GM23338 (cell line): Measurements from ENCODE around the gene FGD4. TPM values are rescaled to one million over a fixed set of nuclear protein-coding genes. Genes with fewer than 3 reads are reported as not detected.
A peak's percentile ranks its signal among the peaks of the same experiment; 100 is the strongest.

ENCODE experiments used
- ATAC-seq: fragments of 200-7000 bp; cut with Tn5 transposase; 3 replicates; pipeline ENCODE4 v1.9.1; 2020
- DNase-seq: peaks from one replicate; pipeline ENCODE4 v3.0.0-alpha.2; 2015; ENCODE audit warnings: low spot score
- H2AFZ ChIP-seq: fragments of 200-600 bp; sonication (generic); 2 replicates; pipeline ENCODE4 v1.8.0; 2016; ENCODE audit warnings: antibody characterized with exemption, mild to moderate bottlenecking, moderate library complexity
- H3F3A ChIP-seq: fragments of 200-600 bp; sonication (generic); replicated peaks from 2 replicates; pipeline ENCODE4 v1.8.0; 2017; ENCODE audit warnings: antibody characterized with exemption, mixed run types, low read depth
- H3K27ac ChIP-seq: fragments of 200-600 bp; sonication (generic); 2 replicates; pipeline ENCODE4 v1.6.1; 2016; ENCODE audit warnings: low read depth
- H3K27me3 ChIP-seq: fragments of 200-600 bp; sonication (generic); 2 replicates; pipeline ENCODE4 v1.8.0; 2016; ENCODE audit warnings: mild to moderate bottlenecking, mixed run types, moderate library complexity; ENCODE audit not compliant: insufficient read depth
- H3K36me3 ChIP-seq: fragments of 200-600 bp; sonication (generic); 2 replicates; pipeline ENCODE4 v1.8.0; 2016; ENCODE audit warnings: mild to moderate bottlenecking; ENCODE audit not compliant: insufficient read depth
- H3K4me1 ChIP-seq: fragments of 200-600 bp; sonication (generic); 2 replicates; pipeline ENCODE4 v1.8.0; 2016; ENCODE audit warnings: mild to moderate bottlenecking, moderate library complexity; ENCODE audit not compliant: insufficient read depth
- H3K4me2 ChIP-seq: fragments of 200-600 bp; sonication (generic); 2 replicates; pipeline ENCODE4 v1.7.1; 2017; ENCODE audit warnings: mixed run types
- H3K4me3 ChIP-seq: fragments of 200-600 bp; sonication (generic); 2 replicates; pipeline ENCODE4 v1.6.1; 2016; ENCODE audit warnings: mixed run types
- H3K79me2 ChIP-seq: fragments of 200-600 bp; sonication (generic); replicated peaks from 2 replicates; pipeline ENCODE4 v1.8.0; 2017; ENCODE audit warnings: mild to moderate bottlenecking; ENCODE audit not compliant: insufficient read depth
- H3K9me2 ChIP-seq: fragments of 200-600 bp; sonication (generic); 2 replicates; pipeline ENCODE4 v1.8.0; 2017; ENCODE audit not compliant: insufficient read depth
- H4K20me1 ChIP-seq: fragments of 200-600 bp; sonication (generic); replicated peaks from 2 replicates; pipeline ENCODE4 v1.8.0; 2017; ENCODE audit warnings: mild to moderate bottlenecking; ENCODE audit not compliant: insufficient read depth
- H3K27ac Mint-ChIP-seq: 2 replicates; pipeline ENCODE4 v1.8.0; 2020; ENCODE audit warnings: inconsistent platforms, mild to moderate bottlenecking, moderate library complexity, mixed read lengths
- H3K27me3 Mint-ChIP-seq: 3 replicates; pipeline ENCODE4 v1.8.0; 2022; ENCODE audit warnings: low read depth, mild to moderate bottlenecking, moderate library complexity, mixed read lengths, inconsistent platforms; ENCODE audit not compliant: insufficient read depth, poor library complexity
- H3K36me3 Mint-ChIP-seq: 3 replicates; pipeline ENCODE4 v1.8.0; 2021; ENCODE audit warnings: low read depth, mild to moderate bottlenecking, inconsistent platforms, moderate library complexity, mixed read lengths
- H3K4me1 Mint-ChIP-seq: 3 replicates; pipeline ENCODE4 v1.8.0; 2020; ENCODE audit warnings: mild to moderate bottlenecking, inconsistent platforms, mixed read lengths
- H3K4me3 Mint-ChIP-seq: 3 replicates; pipeline ENCODE4 v1.8.0; 2021; ENCODE audit warnings: moderate library complexity, mild to moderate bottlenecking, inconsistent platforms, mixed read lengths
- H3K9me3 Mint-ChIP-seq: 3 replicates; pipeline ENCODE4 v1.8.0; 2020; ENCODE audit warnings: moderate library complexity, mild to moderate bottlenecking, inconsistent platforms, mixed read lengths
- STAT1 ChIP-seq: IDR thresholded peaks from one replicate; pipeline ENCODE4 v1.6.1; 2016; ENCODE audit warnings: antibody characterized with exemption; ENCODE audit not compliant: unreplicated experiment
- ZNF331 ChIP-seq: fragments of 250-450 bp; sonication (Bioruptor Pico); IDR thresholded peaks from 2 replicates; pipeline ENCODE4 v1.5.0; 2020; ENCODE audit warnings: low read depth, mild to moderate bottlenecking, moderate library complexity
- polyA plus RNA-seq: library from polyadenylated mRNA; unstranded; fragments of >200 nt; fragmentation: Nextera tagmentation; extraction: Ambion mirVana; gene quantifications from 2 replicates; pipeline ENCODE4 v1.2.1, GENCODE V29; 2016
- total RNA-seq: library from RNA; depleted of rRNA; stranded (reverse); fragments of >200 nt; shearing (Covaris generic); gene quantifications from 2 replicates; pipeline ENCODE4 v1.2.3, GENCODE V29; 2014
- TF ChIP-seq, protein P1 (sequence below): fragments of 250-450 bp; sonication (Bioruptor Pico); IDR thresholded peaks from 2 replicates; pipeline ENCODE4 v1.5.0; 2020; ENCODE audit warnings: mild to moderate bottlenecking, moderate library complexity
- TF ChIP-seq, protein P2 (sequence below): IDR thresholded peaks from one replicate; pipeline ENCODE4 v1.6.1; 2018; ENCODE audit warnings: antibody characterized with exemption; ENCODE audit not compliant: unreplicated experiment
- TF ChIP-seq, protein P3 (sequence below), 2 experiments: fragments of 200-600 bp in 1 of 2; sonication (generic) in 1 of 2; conservative IDR thresholded peaks; 2 replicates each; pipeline versions ENCODE4 v1.5.1 to v1.6.1; 2016 to 2017; ENCODE audit warnings: antibody characterized with exemption in 2 of 2, low read depth in 2 of 2, mild to moderate bottlenecking in 2 of 2, moderate library complexity in 1 of 2

FGD4 gene
- total and polyA plus RNA-seq, 2 experiments from 2014 or later = 24.3 to 54.3 TPM

DNA sequence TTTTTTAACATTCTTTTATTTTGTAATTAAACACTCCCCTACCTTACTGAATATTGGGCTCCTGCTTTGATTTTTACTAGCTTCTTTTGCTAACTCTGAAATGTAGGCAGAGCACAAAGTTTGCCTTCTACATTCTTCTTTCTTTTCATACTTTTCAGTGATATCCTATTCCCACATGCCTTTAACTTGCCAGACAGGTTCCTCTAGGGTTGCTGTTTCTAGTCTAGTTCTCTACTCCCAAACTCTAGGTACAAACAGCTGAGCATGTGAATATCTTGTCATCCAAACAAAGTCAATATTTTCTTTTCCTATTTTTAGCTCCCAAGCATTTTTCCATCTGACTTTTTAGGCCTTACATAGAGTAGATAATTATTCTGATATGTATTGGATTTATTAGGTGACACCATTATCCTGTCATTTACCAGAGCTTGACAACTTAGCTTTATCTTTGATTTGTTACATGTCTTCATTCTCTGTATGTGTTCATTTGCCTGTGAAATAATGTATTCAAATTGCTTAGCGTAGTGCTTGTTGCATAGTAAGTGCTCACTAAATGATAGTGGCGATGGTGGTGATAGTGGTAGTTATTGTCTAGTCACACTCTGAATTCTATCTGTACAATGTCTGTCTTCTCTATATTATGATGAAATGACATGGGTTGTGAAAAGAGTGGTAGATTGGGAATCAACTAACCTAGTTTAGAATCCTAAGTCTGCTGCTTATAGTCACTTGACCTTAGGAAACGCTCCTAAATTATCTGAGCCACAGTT is 206.2 kb downstream of the FGD4 start:
- H3K4me3 ChIP-seq = no peak overlapping the region
- peak overlapping the region; percentile 79 for H3K27ac Mint-ChIP-seq

More for the DNA sequence above, 206.2 kb downstream of the FGD4 start:
- Mint-ChIP-seq H3K4me1 (peaks cover 16% of the 10 kb centered on the region), H3K27me3 (peaks cover 4% of the 10 kb centered on the region), H3K4me3 (no peak overlapping the region), H3K9me3 (no peaks in the 10 kb centered on the region), H3K36me3 (peaks cover 44% of the 10 kb centered on the region)
- DNase-seq (no peak), ATAC-seq (no peak; the same call in 2 of the 3 replicates)
- Histone ChIP-seq H3K4me1 (peaks cover 12% of the 10 kb centered on the region; the same call in 1 of the 2 replicates), H3F3A (peaks cover 8% of the 10 kb centered on the region; the same call in 1 of the 2 replicates), H3K27me3 (no peaks in the 10 kb centered on the region), H3K36me3 (peaks cover 20% of the 10 kb centered on the region), H3K27ac (peak overlapping the region; percentile 60), H4K20me1 (0 out of 2 replicates have a peak, but pooled peaks cover 3% of the 10 kb centered on the region), H2AFZ (no peak overlapping the region), H3K4me2 (no peak overlapping the region), H3K9me2 (no peaks in the 10 kb centered on the region), H3K79me2 (peaks cover 11% of the 10 kb centered on the region; the same call in 1 of the 2 replicates)
- TF ChIP-seq, protein P1, sequence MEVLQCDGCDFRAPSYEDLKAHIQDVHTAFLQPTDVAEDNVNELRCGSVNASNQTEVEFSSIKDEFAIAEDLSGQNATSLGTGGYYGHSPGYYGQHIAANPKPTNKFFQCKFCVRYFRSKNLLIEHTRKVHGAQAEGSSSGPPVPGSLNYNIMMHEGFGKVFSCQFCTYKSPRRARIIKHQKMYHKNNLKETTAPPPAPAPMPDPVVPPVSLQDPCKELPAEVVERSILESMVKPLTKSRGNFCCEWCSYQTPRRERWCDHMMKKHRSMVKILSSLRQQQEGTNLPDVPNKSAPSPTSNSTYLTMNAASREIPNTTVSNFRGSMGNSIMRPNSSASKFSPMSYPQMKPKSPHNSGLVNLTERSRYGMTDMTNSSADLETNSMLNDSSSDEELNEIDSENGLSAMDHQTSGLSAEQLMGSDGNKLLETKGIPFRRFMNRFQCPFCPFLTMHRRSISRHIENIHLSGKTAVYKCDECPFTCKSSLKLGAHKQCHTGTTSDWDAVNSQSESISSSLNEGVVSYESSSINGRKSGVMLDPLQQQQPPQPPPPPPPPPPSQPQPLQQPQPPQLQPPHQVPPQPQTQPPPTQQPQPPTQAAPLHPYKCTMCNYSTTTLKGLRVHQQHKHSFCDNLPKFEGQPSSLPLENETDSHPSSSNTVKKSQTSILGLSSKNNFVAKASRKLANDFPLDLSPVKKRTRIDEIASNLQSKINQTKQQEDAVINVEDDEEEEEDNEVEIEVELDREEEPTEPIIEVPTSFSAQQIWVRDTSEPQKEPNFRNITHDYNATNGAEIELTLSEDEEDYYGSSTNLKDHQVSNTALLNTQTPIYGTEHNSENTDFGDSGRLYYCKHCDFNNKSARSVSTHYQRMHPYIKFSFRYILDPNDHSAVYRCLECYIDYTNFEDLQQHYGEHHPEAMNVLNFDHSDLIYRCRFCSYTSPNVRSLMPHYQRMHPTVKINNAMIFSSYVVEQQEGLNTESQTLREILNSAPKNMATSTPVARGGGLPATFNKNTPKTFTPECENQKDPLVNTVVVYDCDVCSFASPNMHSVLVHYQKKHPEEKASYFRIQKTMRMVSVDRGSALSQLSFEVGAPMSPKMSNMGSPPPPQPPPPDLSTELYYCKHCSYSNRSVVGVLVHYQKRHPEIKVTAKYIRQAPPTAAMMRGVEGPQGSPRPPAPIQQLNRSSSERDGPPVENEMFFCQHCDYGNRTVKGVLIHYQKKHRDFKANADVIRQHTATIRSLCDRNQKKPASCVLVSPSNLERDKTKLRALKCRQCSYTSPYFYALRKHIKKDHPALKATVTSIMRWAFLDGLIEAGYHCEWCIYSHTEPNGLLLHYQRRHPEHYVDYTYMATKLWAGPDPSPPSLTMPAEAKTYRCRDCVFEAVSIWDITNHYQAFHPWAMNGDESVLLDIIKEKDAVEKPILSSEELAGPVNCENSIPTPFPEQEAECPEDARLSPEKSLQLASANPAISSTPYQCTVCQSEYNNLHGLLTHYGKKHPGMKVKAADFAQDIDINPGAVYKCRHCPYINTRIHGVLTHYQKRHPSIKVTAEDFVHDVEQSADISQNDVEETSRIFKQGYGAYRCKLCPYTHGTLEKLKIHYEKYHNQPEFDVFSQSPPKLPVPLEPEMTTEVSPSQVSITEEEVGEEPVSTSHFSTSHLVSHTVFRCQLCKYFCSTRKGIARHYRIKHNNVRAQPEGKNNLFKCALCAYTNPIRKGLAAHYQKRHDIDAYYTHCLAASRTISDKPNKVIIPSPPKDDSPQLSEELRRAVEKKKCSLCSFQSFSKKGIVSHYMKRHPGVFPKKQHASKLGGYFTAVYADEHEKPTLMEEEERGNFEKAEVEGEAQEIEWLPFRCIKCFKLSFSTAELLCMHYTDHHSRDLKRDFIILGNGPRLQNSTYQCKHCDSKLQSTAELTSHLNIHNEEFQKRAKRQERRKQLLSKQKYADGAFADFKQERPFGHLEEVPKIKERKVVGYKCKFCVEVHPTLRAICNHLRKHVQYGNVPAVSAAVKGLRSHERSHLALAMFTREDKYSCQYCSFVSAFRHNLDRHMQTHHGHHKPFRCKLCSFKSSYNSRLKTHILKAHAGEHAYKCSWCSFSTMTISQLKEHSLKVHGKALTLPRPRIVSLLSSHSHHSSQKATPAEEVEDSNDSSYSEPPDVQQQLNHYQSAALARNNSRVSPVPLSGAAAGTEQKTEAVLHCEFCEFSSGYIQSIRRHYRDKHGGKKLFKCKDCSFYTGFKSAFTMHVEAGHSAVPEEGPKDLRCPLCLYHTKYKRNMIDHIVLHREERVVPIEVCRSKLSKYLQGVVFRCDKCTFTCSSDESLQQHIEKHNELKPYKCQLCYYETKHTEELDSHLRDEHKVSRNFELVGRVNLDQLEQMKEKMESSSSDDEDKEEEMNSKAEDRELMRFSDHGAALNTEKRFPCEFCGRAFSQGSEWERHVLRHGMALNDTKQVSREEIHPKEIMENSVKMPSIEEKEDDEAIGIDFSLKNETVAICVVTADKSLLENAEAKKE = no peak
- TF ChIP-seq, protein P2, sequence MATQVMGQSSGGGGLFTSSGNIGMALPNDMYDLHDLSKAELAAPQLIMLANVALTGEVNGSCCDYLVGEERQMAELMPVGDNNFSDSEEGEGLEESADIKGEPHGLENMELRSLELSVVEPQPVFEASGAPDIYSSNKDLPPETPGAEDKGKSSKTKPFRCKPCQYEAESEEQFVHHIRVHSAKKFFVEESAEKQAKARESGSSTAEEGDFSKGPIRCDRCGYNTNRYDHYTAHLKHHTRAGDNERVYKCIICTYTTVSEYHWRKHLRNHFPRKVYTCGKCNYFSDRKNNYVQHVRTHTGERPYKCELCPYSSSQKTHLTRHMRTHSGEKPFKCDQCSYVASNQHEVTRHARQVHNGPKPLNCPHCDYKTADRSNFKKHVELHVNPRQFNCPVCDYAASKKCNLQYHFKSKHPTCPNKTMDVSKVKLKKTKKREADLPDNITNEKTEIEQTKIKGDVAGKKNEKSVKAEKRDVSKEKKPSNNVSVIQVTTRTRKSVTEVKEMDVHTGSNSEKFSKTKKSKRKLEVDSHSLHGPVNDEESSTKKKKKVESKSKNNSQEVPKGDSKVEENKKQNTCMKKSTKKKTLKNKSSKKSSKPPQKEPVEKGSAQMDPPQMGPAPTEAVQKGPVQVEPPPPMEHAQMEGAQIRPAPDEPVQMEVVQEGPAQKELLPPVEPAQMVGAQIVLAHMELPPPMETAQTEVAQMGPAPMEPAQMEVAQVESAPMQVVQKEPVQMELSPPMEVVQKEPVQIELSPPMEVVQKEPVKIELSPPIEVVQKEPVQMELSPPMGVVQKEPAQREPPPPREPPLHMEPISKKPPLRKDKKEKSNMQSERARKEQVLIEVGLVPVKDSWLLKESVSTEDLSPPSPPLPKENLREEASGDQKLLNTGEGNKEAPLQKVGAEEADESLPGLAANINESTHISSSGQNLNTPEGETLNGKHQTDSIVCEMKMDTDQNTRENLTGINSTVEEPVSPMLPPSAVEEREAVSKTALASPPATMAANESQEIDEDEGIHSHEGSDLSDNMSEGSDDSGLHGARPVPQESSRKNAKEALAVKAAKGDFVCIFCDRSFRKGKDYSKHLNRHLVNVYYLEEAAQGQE = no peak
- TF ChIP-seq STAT1 (no peak), ZNF331 (no peak)
- TF ChIP-seq, protein P3, sequence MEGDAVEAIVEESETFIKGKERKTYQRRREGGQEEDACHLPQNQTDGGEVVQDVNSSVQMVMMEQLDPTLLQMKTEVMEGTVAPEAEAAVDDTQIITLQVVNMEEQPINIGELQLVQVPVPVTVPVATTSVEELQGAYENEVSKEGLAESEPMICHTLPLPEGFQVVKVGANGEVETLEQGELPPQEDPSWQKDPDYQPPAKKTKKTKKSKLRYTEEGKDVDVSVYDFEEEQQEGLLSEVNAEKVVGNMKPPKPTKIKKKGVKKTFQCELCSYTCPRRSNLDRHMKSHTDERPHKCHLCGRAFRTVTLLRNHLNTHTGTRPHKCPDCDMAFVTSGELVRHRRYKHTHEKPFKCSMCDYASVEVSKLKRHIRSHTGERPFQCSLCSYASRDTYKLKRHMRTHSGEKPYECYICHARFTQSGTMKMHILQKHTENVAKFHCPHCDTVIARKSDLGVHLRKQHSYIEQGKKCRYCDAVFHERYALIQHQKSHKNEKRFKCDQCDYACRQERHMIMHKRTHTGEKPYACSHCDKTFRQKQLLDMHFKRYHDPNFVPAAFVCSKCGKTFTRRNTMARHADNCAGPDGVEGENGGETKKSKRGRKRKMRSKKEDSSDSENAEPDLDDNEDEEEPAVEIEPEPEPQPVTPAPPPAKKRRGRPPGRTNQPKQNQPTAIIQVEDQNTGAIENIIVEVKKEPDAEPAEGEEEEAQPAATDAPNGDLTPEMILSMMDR (conservative IDR thresholded peaks at IDR 0.05; ENCODE audit: low read depth in 2 of 2) = no peak
